PFSK-1 (cell line): ENCODE measurements around the gene THUMPD2.

ENCODE experiments used
- FOXP2 ChIP-seq: optimal IDR thresholded peaks from 2 replicates; pipeline ENCODE3; 2011; ENCODE audit warnings: borderline replicate concordance, control low read depth, inconsistent platforms; ENCODE audit not compliant: insufficient read depth; ENCODE audit errors: extremely low read length, extremely low read depth
- POLR2AphosphoS5 ChIP-seq: IDR thresholded peaks from 2 replicates; pipeline ENCODE4 v1.6.1; 2012; ENCODE audit warnings: low read depth, mild to moderate bottlenecking, control low read depth, low read length, moderate library complexity
- SIN3A ChIP-seq: IDR thresholded peaks from 2 replicates; pipeline ENCODE4 v1.6.1; 2012; ENCODE audit warnings: mild to moderate bottlenecking, low read length, moderate library complexity, borderline replicate concordance; ENCODE audit not compliant: insufficient read depth
- TAF1 ChIP-seq: IDR thresholded peaks from 2 replicates; pipeline ENCODE4 v1.6.1; 2012; ENCODE audit warnings: low read length, control low read depth, borderline replicate concordance; ENCODE audit not compliant: insufficient read depth
- TF ChIP-seq, protein P1 (sequence below), 2 experiments: IDR thresholded peaks; 2 replicates each; pipeline versions ENCODE4 v1.6.1 to v1.8.0; 2011 to 2012; ENCODE audit warnings: low read depth in 2 of 2, low read length in 2 of 2, control low read depth in 1 of 2, inconsistent platforms in 1 of 2, mild to moderate bottlenecking in 1 of 2, moderate library complexity in 1 of 2; ENCODE audit not compliant: insufficient read depth in 1 of 2

Gene THUMPD2

DNA sequence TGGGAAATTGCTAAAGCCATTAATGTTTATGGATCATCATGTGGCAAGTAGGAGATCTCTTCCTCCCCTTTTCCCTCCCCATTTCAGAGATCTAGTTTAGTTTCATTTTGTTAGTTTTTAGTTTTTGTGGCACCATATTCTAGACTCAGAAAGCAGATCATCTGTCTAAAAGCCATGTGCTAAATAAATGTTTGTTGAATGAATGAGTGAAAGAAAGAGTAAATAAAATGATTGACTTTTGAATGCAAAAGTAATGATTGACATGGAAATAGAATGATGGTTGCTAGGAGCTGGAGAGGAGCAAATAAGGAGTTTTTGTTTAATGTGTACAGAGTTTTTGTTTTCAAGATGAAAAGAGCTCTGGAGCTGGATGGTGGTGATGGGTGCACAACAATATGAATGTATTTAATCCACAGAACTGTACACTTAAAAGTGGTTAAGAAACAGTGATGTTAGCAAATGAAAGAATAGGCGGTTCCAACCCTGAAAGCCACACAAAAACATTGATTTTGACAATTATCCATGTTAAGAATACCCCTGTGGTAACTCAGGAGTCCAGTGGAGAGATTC is 89.7 kb downstream of the THUMPD2 start:
- TF ChIP-seq FOXP2, result no peak
- no peak for TF ChIP-seq POLR2AphosphoS5
- TF ChIP-seq, protein P1, sequence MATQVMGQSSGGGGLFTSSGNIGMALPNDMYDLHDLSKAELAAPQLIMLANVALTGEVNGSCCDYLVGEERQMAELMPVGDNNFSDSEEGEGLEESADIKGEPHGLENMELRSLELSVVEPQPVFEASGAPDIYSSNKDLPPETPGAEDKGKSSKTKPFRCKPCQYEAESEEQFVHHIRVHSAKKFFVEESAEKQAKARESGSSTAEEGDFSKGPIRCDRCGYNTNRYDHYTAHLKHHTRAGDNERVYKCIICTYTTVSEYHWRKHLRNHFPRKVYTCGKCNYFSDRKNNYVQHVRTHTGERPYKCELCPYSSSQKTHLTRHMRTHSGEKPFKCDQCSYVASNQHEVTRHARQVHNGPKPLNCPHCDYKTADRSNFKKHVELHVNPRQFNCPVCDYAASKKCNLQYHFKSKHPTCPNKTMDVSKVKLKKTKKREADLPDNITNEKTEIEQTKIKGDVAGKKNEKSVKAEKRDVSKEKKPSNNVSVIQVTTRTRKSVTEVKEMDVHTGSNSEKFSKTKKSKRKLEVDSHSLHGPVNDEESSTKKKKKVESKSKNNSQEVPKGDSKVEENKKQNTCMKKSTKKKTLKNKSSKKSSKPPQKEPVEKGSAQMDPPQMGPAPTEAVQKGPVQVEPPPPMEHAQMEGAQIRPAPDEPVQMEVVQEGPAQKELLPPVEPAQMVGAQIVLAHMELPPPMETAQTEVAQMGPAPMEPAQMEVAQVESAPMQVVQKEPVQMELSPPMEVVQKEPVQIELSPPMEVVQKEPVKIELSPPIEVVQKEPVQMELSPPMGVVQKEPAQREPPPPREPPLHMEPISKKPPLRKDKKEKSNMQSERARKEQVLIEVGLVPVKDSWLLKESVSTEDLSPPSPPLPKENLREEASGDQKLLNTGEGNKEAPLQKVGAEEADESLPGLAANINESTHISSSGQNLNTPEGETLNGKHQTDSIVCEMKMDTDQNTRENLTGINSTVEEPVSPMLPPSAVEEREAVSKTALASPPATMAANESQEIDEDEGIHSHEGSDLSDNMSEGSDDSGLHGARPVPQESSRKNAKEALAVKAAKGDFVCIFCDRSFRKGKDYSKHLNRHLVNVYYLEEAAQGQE (IDR thresholded peaks at IDR 0.05; ENCODE audit: insufficient read depth in 1 of 2, low read depth in 2 of 2, low read length in 2 of 2), result no peak
- TF ChIP-seq SIN3A, result no peak
- no peak for TF ChIP-seq TAF1

DNA sequence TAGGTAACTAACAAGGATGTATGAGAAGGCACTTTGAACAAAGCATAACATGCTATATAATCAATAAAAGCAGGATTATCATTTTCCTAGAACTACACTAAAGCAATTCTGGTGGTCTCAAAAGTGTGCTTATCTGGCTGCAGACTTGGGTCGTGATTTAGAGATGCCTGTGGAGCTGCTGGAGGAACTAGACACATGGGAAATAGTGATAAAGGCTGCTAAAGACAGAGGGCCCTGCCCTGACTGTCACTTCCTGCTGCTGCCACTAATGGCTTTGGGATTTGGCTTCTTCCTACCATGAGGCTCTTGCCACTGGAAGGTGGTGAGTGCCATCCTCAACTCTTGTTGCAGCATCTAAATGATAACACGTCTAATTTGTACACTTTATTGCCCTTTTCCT is 90.9 kb downstream of the THUMPD2 start:
- TF ChIP-seq TAF1, result no peak
- no peak for TF ChIP-seq SIN3A
- TF ChIP-seq, protein P1 (IDR thresholded peaks at IDR 0.05; ENCODE audit: insufficient read depth in 1 of 2, low read depth in 2 of 2, low read length in 2 of 2), result no peak
- TF ChIP-seq POLR2AphosphoS5, result no peak
- no peak for TF ChIP-seq FOXP2

- no peak for TF ChIP-seq TAF1
- no peak for TF ChIP-seq FOXP2
- no peak for TF ChIP-seq POLR2AphosphoS5
- TF ChIP-seq SIN3A, result no peak
- TF ChIP-seq, protein P1 (IDR thresholded peaks at IDR 0.05; ENCODE audit: insufficient read depth in 1 of 2, low read depth in 2 of 2, low read length in 2 of 2), result no peak
Observed at GRCh38 chr2:39686456-39686855, 92.6 kb downstream of the THUMPD2 start.
